GM23338 (cell line): Measurements from ENCODE around the gene ZNF441. TPM values are rescaled to one million over a fixed set of nuclear protein-coding genes. Genes with fewer than 3 reads are reported as not detected.

Experiments
- ATAC-seq: fragments of 200-7000 bp; cut with Tn5 transposase; 3 replicates; pipeline ENCODE4 v1.9.1; 2020
- DNase-seq: peaks from one replicate; pipeline ENCODE4 v3.0.0-alpha.2; 2015; ENCODE audit warnings: low spot score
- H2AFZ ChIP-seq: fragments of 200-600 bp; sonication (generic); 2 replicates; pipeline ENCODE4 v1.8.0; 2016; ENCODE audit warnings: antibody characterized with exemption, mild to moderate bottlenecking, moderate library complexity
- H3F3A ChIP-seq: fragments of 200-600 bp; sonication (generic); replicated peaks from 2 replicates; pipeline ENCODE4 v1.8.0; 2017; ENCODE audit warnings: antibody characterized with exemption, mixed run types, low read depth
- H3K27ac ChIP-seq: fragments of 200-600 bp; sonication (generic); 2 replicates; pipeline ENCODE4 v1.6.1; 2016; ENCODE audit warnings: low read depth
- H3K27me3 ChIP-seq: fragments of 200-600 bp; sonication (generic); 2 replicates; pipeline ENCODE4 v1.8.0; 2016; ENCODE audit warnings: mild to moderate bottlenecking, mixed run types, moderate library complexity; ENCODE audit not compliant: insufficient read depth
- H3K36me3 ChIP-seq: fragments of 200-600 bp; sonication (generic); 2 replicates; pipeline ENCODE4 v1.8.0; 2016; ENCODE audit warnings: mild to moderate bottlenecking; ENCODE audit not compliant: insufficient read depth
- H3K4me1 ChIP-seq: fragments of 200-600 bp; sonication (generic); 2 replicates; pipeline ENCODE4 v1.8.0; 2016; ENCODE audit warnings: mild to moderate bottlenecking, moderate library complexity; ENCODE audit not compliant: insufficient read depth
- H3K4me2 ChIP-seq: fragments of 200-600 bp; sonication (generic); 2 replicates; pipeline ENCODE4 v1.7.1; 2017; ENCODE audit warnings: mixed run types
- H3K4me3 ChIP-seq: fragments of 200-600 bp; sonication (generic); 2 replicates; pipeline ENCODE4 v1.6.1; 2016; ENCODE audit warnings: mixed run types
- H3K79me2 ChIP-seq: fragments of 200-600 bp; sonication (generic); replicated peaks from 2 replicates; pipeline ENCODE4 v1.8.0; 2017; ENCODE audit warnings: mild to moderate bottlenecking; ENCODE audit not compliant: insufficient read depth
- H3K9me2 ChIP-seq: fragments of 200-600 bp; sonication (generic); 2 replicates; pipeline ENCODE4 v1.8.0; 2017; ENCODE audit not compliant: insufficient read depth
- H4K20me1 ChIP-seq: fragments of 200-600 bp; sonication (generic); replicated peaks from 2 replicates; pipeline ENCODE4 v1.8.0; 2017; ENCODE audit warnings: mild to moderate bottlenecking; ENCODE audit not compliant: insufficient read depth
- H3K27ac Mint-ChIP-seq: 2 replicates; pipeline ENCODE4 v1.8.0; 2020; ENCODE audit warnings: inconsistent platforms, mild to moderate bottlenecking, moderate library complexity, mixed read lengths
- H3K27me3 Mint-ChIP-seq: 3 replicates; pipeline ENCODE4 v1.8.0; 2022; ENCODE audit warnings: low read depth, mild to moderate bottlenecking, moderate library complexity, mixed read lengths, inconsistent platforms; ENCODE audit not compliant: insufficient read depth, poor library complexity
- H3K36me3 Mint-ChIP-seq: 3 replicates; pipeline ENCODE4 v1.8.0; 2021; ENCODE audit warnings: low read depth, mild to moderate bottlenecking, inconsistent platforms, moderate library complexity, mixed read lengths
- H3K4me1 Mint-ChIP-seq: 3 replicates; pipeline ENCODE4 v1.8.0; 2020; ENCODE audit warnings: mild to moderate bottlenecking, inconsistent platforms, mixed read lengths
- H3K4me3 Mint-ChIP-seq: 3 replicates; pipeline ENCODE4 v1.8.0; 2021; ENCODE audit warnings: moderate library complexity, mild to moderate bottlenecking, inconsistent platforms, mixed read lengths
- H3K9me3 Mint-ChIP-seq: 3 replicates; pipeline ENCODE4 v1.8.0; 2020; ENCODE audit warnings: moderate library complexity, mild to moderate bottlenecking, inconsistent platforms, mixed read lengths
- CTCF ChIP-seq, 2 experiments: fragments of 200-600 bp in 1 of 2; sonication (generic) in 1 of 2; conservative IDR thresholded peaks; 2 replicates each; pipeline versions ENCODE4 v1.5.1 to v1.6.1; 2016 to 2017; ENCODE audit warnings: antibody characterized with exemption in 2 of 2, low read depth in 2 of 2, mild to moderate bottlenecking in 2 of 2, moderate library complexity in 1 of 2
- EZH2 ChIP-seq: fragments of 200-600 bp; sonication (generic); IDR thresholded peaks from one replicate; pipeline ENCODE4 v1.8.0; 2017; ENCODE audit warnings: antibody characterized with exemption, mild to moderate bottlenecking, low read depth; ENCODE audit not compliant: unreplicated experiment
- EZH2phosphoT487 ChIP-seq: fragments of 200-600 bp; sonication (generic); IDR thresholded peaks from one replicate; pipeline ENCODE4 v1.8.1; 2018; ENCODE audit warnings: antibody characterized with exemption; ENCODE audit not compliant: unreplicated experiment
- POLR2AphosphoS5 ChIP-seq: IDR thresholded peaks from 2 replicates; pipeline ENCODE4 v1.6.1; 2016; ENCODE audit warnings: antibody characterized with exemption, low read depth
- REST ChIP-seq: IDR thresholded peaks from one replicate; pipeline ENCODE4 v1.6.1; 2018; ENCODE audit warnings: antibody characterized with exemption; ENCODE audit not compliant: unreplicated experiment
- STAT1 ChIP-seq: IDR thresholded peaks from one replicate; pipeline ENCODE4 v1.6.1; 2016; ENCODE audit warnings: antibody characterized with exemption; ENCODE audit not compliant: unreplicated experiment
- ZNF114 ChIP-seq: fragments of 250-450 bp; sonication (Bioruptor Pico); IDR thresholded peaks from 2 replicates; pipeline ENCODE4 v1.5.0; 2020; ENCODE audit warnings: mild to moderate bottlenecking, moderate library complexity
- ZNF331 ChIP-seq: fragments of 250-450 bp; sonication (Bioruptor Pico); IDR thresholded peaks from 2 replicates; pipeline ENCODE4 v1.5.0; 2020; ENCODE audit warnings: low read depth, mild to moderate bottlenecking, moderate library complexity
- ZNF462 ChIP-seq: fragments of 250-450 bp; sonication (Bioruptor Pico); IDR thresholded peaks from 2 replicates; pipeline ENCODE4 v1.5.0; 2020; ENCODE audit warnings: mild to moderate bottlenecking, moderate library complexity
- polyA plus RNA-seq: library from polyadenylated mRNA; unstranded; fragments of >200 nt; fragmentation: Nextera tagmentation; extraction: Ambion mirVana; gene quantifications from 2 replicates; pipeline ENCODE4 v1.2.1, GENCODE V29; 2016
- total RNA-seq: library from RNA; depleted of rRNA; stranded (reverse); fragments of >200 nt; shearing (Covaris generic); gene quantifications from 2 replicates; pipeline ENCODE4 v1.2.3, GENCODE V29; 2014

The ZNF441 gene
- total and polyA plus RNA-seq, 2 experiments from 2014 or later: 0.40 to 0.52 TPM

GRCh38 chr19:11792942-11793341 is 26.1 kb downstream of the ZNF441 start:
- Histone ChIP-seq H3F3A (peaks cover 3% of the 10 kb centered on the region; the same call in 1 of the 2 replicates), H3K27me3 (peaks cover 14% of the 10 kb centered on the region; the same call in 1 of the 2 replicates), H4K20me1 (no peaks in the 10 kb centered on the region), H2AFZ (no peak overlapping the region), H3K4me1 (peaks cover 4% of the 10 kb centered on the region; the same call in 1 of the 2 replicates), H3K4me3 (no peak overlapping the region), H3K36me3 (no peaks in the 10 kb centered on the region), H3K4me2 (no peak overlapping the region), H3K9me2 (no peaks in the 10 kb centered on the region), H3K27ac (no peak overlapping the region), H3K79me2 (no peaks in the 10 kb centered on the region)
- Mint-ChIP-seq H3K27me3 (peaks cover under 1% of the 10 kb centered on the region), H3K9me3 (peaks cover 90% of the 10 kb centered on the region), H3K4me1 (no peaks in the 10 kb centered on the region), H3K27ac (no peak overlapping the region), H3K36me3 (peaks cover 21% of the 10 kb centered on the region), H3K4me3 (no peak overlapping the region)
- TF ChIP-seq ZNF114 (no peak), POLR2AphosphoS5 (no peak), ZNF331 (CRISPR knock-in tag) (no peak), STAT1 (no peak), EZH2 (no peak), CTCF (conservative IDR thresholded peaks at IDR 0.05; ENCODE audit: low read depth in 2 of 2) (no peak), EZH2phosphoT487 (no peak), ZNF462 (CRISPR knock-in tag) (no peak), REST (no peak)
- ATAC-seq (no peak), DNase-seq (no peak)
